Vagina (tissue), 2 donors: ENCODE data around the gene ACTR5. TPM values are rescaled to one million over a fixed set of nuclear protein-coding genes. Genes with fewer than 3 reads are reported as not detected.

Experiments
- DNase-seq, 2 donors: peaks; one replicate each; pipeline ENCODE4 v3.0.0-alpha.2; 2017; ENCODE audit errors: extremely low spot score in 2 of 2
- H3K27ac ChIP-seq: fragments of 200-600 bp; sonication (generic); one replicate; pipeline ENCODE4 v1.5.1; 2019
- H3K27me3 ChIP-seq: fragments of 200-600 bp; sonication (generic); one replicate; pipeline ENCODE4 v1.5.1; 2019
- H3K36me3 ChIP-seq, 2 donors: fragments of 200-600 bp; sonication (generic); one replicate each; pipeline ENCODE4 v1.5.1; 2017 to 2019
- H3K4me1 ChIP-seq: fragments of 200-600 bp; sonication (generic); one replicate; pipeline ENCODE4 v1.5.1; 2019
- H3K4me3 ChIP-seq, 2 donors: fragments of 200-600 bp; sonication (generic); 1 replicate in 1 of 2; 2 replicates in 1 of 2; pipeline ENCODE4 v1.5.1; 2016 to 2019
- H3K9me3 ChIP-seq: fragments of 200-600 bp; sonication (generic); one replicate; pipeline ENCODE4 v1.5.1; 2019
- POLR2A ChIP-seq, 2 donors: fragments of 450-650 bp; IDR thresholded peaks; one replicate each; pipeline ENCODE4 v1.6.1; 2017; ENCODE audit warnings: antibody characterized with exemption in 2 of 2, mild to moderate bottlenecking in 2 of 2, moderate library complexity in 2 of 2
- POLR2AphosphoS5 ChIP-seq, 2 donors: sonication (generic); formaldehyde crosslinking; IDR thresholded peaks; one replicate each; pipeline ENCODE4 v1.9.0; 2017; ENCODE audit warnings: antibody characterized with exemption in 2 of 2, mild to moderate bottlenecking in 2 of 2, low read depth in 1 of 2; ENCODE audit not compliant: insufficient read depth in 1 of 2
- intact Hi-C: fragments of 100-400 bp; cut with DNase I; formaldehyde crosslinking; loops from one replicate; pipeline ENCODE4 v1.15.1; 2023
- small RNA-seq: library from RNA; depleted of rRNA; stranded (forward); fragments of <200 nt; gene quantifications from one replicate; pipeline ENCODE3, GENCODE V24; 2016
- total RNA-seq: library from RNA; depleted of rRNA; stranded (reverse); fragments of >200 nt; gene quantifications from one replicate; pipeline ENCODE4 v1.2.3, GENCODE V29; 2016
- TF ChIP-seq, protein P1 (sequence below), 3 experiments: fragments of 450-650 bp in 2 of 3; fragments of 200-600 bp in 1 of 3; sonication (generic) in 1 of 3; IDR thresholded peaks; one replicate each; pipeline ENCODE4 v1.5.1; 2017 to 2019; ENCODE audit warnings: antibody characterized with exemption in 3 of 3, mild to moderate bottlenecking in 2 of 3, moderate library complexity in 2 of 3

Gene ACTR5
- total RNA-seq, 1 donor from 2014 or later = 18.4 TPM

DNA sequence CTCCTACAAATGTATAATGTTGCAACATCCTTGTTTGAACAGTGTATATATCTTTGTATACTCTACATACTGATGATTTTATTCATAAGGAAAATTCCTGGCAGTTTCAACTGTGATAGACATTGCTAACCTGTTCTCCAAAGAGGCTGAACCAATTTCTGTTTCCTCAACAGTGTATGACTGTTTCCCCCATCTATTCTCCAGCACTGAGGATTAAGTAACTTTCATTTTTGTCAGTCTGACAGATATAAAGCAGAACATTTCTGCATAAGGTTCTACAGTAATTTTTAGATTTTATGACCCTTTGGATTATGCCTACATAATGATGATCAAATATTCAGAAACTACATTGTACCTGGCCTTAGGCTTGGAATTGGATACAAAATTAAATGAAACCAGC lies 67.2 kb downstream of the ACTR5 start:
- DNase-seq = no peak
- Histone ChIP-seq H3K4me3 (no peak overlapping the region), H3K4me1 (no peaks in the 10 kb centered on the region), H3K27me3 (no peaks in the 10 kb centered on the region), H3K36me3 (no peaks in the 10 kb centered on the region), H3K27ac (no peak overlapping the region), H3K9me3 (no peaks in the 10 kb centered on the region)
- no peak for TF ChIP-seq POLR2A (IDR thresholded peaks at IDR 0.05)
- TF ChIP-seq POLR2AphosphoS5 (IDR thresholded peaks at IDR 0.05; ENCODE audit: insufficient read depth in 1 of 2, low read depth in 1 of 2) = no peak
- TF ChIP-seq, protein P1, sequence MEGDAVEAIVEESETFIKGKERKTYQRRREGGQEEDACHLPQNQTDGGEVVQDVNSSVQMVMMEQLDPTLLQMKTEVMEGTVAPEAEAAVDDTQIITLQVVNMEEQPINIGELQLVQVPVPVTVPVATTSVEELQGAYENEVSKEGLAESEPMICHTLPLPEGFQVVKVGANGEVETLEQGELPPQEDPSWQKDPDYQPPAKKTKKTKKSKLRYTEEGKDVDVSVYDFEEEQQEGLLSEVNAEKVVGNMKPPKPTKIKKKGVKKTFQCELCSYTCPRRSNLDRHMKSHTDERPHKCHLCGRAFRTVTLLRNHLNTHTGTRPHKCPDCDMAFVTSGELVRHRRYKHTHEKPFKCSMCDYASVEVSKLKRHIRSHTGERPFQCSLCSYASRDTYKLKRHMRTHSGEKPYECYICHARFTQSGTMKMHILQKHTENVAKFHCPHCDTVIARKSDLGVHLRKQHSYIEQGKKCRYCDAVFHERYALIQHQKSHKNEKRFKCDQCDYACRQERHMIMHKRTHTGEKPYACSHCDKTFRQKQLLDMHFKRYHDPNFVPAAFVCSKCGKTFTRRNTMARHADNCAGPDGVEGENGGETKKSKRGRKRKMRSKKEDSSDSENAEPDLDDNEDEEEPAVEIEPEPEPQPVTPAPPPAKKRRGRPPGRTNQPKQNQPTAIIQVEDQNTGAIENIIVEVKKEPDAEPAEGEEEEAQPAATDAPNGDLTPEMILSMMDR (IDR thresholded peaks at IDR 0.05) = no peak
- intact Hi-C loops = no loop called here

DNA sequence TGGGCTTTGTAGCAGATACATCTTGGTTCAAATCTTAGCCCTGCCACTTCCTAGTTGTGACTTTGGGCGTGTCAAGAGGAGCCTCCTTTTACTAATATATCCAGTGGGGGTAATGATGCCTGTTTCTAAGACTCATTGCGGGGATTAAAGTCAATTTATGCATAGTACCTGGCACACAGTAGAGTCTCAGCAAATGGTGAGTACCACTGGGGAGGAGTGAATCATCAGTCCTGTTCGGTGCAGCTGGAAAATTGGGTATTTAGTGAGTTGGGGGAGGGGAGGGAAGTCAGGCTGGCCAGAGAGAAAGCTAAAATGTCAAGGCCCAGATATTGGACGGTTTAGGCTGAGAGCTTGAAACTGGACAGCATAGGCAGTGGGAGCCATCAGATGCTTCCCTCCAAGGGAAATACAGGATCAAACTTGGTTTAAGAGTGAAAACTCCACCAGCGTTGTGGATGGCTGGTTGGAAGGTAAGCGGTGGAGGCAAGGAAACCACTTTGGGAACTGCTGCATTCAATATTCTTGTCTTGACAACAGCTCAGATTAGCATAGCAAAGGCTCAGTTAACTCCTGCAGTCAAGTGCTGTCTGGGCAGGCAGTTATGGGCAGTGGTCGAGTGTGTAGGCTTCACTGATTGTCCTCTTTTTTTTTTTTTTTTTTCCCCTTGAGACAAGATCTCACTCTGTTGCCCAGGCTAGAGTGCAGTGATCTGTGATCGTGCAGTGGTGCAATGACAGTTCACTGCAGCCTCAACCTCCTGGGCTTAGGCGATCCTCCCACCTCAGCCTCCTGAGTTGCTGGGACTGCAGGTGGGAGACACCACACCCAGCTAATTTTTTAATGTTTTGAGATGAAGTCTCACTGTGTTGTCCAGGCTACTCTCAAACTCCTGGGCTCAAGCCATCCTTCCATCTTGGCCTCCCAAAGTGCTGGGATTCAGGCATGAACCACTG lies 70.1 kb downstream of the ACTR5 start:
- intact Hi-C loops = no loop called here
- Histone ChIP-seq H3K27ac (no peak overlapping the region), H3K27me3 (no peaks in the 10 kb centered on the region), H3K4me3 (no peak overlapping the region), H3K36me3 (no peaks in the 10 kb centered on the region), H3K4me1 (no peaks in the 10 kb centered on the region), H3K9me3 (no peaks in the 10 kb centered on the region)
- no peak for TF ChIP-seq POLR2AphosphoS5 (IDR thresholded peaks at IDR 0.05; ENCODE audit: insufficient read depth in 1 of 2, low read depth in 1 of 2)
- TF ChIP-seq POLR2A (IDR thresholded peaks at IDR 0.05) = no peak
- TF ChIP-seq, protein P1 (IDR thresholded peaks at IDR 0.05) = no peak
- no peak for DNase-seq

Small RNAs within 50 kb of the gene (small RNA-seq; reads per million reads assigned to genes)
- not detected for gene RF00017

Other genes with a start within 250 kb of the ACTR5 start
- not detected for gene ADIG, start 167.3 kb upstream of the ACTR5 start, total RNA-seq
- 21.9 TPM for gene ARHGAP40, start 146.7 kb upstream of the ACTR5 start, total RNA-seq
- not detected for gene SLC32A1, start 24.0 kb upstream of the ACTR5 start, total RNA-seq
- 6.4 TPM for gene PPP1R16B, start 57.2 kb downstream of the ACTR5 start, total RNA-seq
- gene FAM83D, start 178.0 kb downstream of the ACTR5 start, total RNA-seq = 20.4 TPM
- 13.0 TPM for gene DHX35, start 213.9 kb downstream of the ACTR5 start, total RNA-seq